Dermis microvascular lymphatic vessel endothelial cell (primary cell): Measurements from ENCODE around the gene BHLHE23. TPM values are rescaled to one million over a fixed set of nuclear protein-coding genes. Genes with fewer than 3 reads are reported as not detected.

ENCODE experiments used
- DNase-seq, 2 donors: peaks; one replicate each; pipeline versions ENCODE4 v3.0.0 to v3.0.0-alpha.2; 2010; ENCODE audit warnings: low read depth in 2 of 2
- total RNA-seq: library from RNA; depleted of rRNA; stranded (reverse); fragments of >200 nt; gene quantifications from 2 replicates; pipeline ENCODE4 v1.2.1, GENCODE V29; 2014

Gene BHLHE23
- total RNA-seq, 1 donor from 2014 or later: not detected

DNA sequence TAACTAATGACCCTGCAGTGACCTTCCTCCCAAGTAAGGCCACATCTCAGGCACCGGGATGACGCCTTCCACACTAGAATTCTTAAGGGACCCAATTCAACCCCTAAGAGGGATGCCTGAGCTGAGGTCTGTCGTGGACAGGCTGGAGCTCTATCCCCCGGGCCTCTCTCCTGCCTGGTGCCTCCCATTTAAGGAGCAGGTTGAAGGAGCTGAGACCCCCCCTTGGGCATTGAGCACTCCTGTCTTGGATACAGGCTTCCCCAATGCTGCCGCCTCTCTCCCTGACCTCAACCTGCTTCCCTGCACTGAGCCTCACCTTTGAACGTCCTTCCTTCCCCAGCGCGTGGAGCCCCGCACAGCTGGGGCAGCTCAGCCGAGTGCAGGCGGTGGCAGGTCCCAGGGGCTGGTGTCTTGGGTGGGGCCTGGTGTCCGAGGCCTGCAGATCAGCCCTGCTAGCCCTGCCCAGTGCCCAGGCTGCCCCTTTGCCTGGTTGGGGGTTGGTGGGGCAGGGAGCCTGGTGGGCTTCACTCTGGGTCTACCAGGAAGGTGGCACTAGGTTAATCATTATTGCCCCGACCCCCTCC, 19.9 kb upstream of the BHLHE23 start:
- no peak for DNase-seq

DNA sequence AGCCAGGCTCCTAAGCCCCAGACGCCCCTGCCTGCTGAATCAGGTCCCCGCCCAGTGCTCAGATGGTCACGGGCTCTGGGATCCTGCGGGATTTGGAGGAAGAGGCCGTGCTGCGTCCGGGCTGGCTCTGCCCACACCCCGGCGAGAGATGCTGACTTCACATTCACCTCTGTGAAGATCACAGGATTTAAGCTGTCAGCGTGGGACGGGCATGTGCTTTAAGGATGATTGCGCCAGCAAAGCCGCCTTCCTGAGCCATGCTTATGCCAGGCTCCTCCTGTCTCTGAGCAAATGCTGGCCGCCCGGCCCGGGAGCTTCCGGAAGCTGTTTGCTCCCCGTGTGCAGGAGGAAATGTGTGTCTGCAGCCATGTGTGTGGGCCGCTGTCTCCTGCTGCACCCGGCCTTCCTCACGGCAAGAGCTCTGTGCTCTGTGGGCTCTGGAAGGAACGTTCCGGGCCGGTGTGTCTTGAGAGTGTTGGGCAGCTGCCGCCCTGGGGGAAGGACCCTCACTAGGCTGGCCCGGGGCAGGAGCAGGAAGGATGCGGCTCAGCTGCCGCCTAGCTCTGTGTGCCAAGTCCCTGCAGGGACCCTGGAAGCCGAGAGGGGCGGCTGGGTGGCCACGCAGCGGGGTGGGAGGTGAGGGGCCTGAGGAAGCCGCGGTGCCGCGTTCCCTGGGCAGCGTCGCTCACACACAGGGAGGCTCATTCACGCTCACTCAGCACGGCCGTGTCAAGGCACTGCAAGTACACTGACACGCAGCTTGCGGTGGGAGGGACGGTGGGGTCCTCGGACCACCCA, 19.0 kb upstream of the BHLHE23 start:
- DNase-seq: peak in 1 of 2 donors; percentile 39

DNA sequence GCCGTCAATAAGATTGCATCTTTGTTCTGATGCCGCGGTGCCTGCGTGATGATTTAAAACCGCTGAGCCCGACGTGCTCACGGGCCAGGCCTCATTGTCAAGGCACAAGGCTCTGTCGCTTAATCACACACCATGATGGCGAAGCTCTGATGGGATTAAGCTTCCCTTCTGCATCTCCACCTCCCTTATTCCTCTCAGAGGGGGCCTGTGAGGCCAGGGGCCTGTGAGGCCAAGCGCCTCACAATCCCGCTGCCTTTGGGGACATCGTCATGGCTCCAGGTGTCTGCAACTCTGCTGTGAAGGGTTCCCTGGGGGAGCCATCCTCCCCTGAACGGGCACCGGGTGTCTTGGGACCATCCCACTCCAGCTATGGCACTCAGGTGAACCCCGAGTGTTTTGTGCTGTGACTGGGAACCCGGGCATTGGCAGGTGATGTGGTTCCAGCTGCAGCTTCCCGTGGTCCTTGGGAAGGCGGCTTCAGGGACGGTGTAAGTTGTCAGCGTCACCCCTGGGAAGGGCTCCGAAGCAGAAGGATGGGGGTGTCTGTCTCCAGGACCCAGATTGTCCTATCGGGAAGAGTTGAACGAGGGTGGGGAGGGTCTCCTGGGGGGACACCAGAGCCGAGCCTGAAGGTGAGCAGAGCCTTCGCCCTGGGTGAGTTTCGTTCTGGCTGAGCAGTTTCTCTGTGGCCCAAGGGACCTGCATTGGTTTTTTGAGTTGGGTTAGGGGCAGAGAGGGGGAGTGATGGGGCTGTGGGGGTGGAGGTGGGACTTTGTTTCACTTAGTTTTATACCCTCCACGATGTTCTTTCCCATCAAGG, 18.0 kb upstream of the BHLHE23 start:
- no peak for DNase-seq

DNA sequence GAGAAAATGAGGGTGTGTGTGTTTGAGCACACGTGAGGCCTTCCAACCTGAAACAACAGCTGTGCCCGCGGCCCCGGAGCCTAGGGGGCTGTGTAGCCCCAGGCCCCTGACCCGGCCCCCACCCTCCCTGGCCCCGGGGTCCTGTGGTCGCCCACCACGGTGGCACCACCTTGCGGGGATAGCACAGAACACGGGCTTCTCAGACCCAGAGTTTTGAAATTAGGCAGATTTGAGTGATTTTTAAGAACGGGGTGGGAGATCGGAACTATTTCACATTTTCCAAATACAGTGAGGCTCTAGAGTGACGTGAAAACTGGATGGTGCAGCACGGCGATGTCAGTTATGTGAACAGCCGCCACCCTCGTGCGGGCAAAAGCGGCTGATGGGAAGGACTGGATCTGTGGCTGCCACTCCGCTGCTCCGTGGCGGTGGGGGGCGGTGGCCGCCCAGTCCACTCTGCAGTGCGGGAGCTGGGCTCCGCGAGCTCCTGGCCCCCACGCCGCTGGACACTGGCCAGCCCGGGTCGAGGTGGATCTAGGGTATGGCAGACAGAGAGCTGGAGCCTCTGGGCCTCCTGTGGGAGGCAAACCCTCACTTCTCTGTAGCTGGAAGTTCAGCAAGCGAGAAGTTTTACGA, 17.3 kb upstream of the BHLHE23 start:
- no peak for DNase-seq

DNA sequence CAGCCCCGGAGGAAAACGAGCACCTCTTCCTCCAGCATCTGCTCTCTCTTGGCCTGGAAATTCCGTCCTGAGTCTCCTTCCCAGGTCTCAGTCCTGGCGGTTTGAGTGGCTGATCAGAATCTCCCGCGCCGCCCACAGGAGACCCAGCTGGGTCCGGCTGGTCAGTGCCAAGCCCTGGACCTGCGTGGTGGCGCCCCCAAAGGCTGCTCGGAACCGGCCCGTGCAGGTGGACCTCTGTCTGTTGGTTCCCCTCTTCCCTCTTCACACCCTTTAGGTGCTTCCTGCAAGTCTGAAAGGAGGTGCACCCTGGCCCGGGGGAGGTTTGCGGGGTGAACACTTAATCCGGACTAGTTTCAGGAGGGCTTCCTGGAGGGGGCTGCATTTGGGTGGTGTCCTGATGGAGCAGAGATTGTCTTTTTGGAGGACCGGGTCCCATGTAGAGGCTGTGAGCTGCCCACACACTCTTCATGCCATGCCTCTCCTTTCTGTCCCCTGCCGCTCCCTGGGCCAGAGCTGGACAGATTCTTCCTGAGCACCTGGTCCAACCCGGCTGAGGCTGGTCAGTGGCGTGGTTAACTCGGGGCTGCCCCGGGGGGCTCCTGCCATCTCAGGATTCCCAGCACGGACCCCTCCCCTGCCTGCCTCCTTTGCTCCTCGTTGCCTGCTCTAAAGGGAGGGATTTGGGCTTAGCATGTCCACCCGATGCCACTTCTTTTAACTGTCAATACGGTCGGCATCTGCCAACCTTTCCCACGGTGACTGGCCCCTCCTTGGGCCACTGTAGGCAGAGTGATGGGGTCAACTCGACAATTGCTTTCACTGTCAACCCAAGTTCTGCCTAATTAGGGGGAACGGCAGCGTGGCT, 16.5 kb upstream of the BHLHE23 start:
- DNase-seq: no peak

DNA sequence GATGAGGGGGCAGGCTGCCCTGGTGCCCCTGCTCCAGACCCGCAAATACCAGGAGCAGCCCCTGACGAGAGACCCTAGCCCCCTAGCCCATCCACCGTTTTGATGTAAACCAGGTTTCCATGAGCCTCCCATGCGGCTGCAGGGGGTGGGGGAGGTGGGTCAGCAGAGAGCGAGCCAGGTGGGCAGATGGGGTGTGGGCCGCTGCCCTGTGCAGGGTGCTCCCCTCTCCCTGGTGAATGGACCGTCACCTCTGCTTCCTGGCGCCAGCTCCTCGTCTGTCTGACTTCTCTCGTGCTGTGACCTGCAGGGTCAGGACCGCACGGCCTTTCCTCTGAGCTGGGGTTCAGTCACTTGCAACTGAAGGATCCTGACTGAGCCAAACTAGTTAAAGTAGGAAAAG, 15.7 kb upstream of the BHLHE23 start:
- DNase-seq: no peak

DNA sequence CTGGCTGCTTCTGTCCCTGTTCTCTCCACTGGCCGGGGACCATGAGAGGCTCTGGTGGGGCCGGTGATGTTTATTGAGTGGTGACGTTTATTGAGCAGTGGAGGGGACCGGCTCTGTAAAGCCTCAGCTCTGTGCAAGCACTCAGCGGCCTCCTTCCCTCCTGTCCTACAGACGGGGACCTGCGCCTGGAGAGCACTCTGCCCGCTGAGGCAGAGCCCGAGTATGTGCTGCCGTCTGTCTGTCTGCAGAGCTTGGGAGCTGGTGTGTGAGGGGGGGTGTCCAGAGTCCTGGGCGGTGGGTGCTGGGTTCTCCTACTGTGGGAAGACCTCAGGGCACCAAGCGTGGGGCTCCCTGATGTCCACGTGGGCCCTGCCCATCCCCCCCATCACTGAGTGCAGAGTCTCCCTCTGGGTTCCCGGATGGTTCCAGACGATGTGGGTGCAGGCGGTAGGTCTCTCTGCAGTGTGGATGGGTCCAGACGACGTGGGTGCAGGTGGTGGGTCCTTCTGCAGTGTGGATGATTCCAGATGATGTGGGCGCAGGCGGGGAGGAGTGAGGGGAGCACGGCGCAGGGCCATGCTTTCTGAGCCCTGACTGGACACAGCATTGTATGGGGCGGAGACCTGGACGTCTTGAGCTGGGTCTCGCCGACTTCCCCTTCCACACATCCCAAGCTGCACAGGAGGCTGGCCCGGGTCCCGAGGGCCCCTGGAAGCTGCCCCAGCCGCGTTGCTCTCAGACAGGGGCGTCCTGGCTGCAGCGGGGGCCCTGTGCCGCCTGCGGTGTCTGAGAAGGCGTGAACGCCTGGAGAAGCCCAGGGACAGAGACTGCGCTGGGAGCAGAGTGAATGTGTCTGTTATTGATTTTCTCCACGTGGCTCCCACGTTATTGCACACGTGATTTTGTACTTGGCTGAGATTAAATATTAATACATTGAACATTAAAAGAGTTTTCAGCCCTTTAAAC, 14.9 kb upstream of the BHLHE23 start:
- no peak for DNase-seq

DNA sequence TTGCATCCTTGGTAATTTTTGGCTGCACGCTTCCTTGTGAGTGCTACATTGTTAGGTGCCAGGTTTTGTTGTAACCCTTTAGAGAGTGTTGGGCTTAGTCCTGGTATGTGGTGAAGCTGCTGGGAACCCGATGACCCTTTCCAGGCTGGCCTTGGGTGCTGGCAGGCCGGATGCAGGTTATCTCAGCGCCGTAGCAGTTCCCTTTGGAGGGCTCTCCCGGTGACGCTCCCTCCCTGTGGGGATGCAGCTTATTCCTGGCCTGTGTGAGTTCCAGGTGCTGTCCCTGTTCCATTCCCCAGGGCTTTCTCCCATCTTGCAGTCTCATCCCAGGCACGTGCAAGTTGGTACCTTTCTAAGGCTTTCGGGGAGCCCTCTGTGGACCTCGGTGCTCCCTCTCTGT, 13.9 kb upstream of the BHLHE23 start:
- DNase-seq: no peak

DNA sequence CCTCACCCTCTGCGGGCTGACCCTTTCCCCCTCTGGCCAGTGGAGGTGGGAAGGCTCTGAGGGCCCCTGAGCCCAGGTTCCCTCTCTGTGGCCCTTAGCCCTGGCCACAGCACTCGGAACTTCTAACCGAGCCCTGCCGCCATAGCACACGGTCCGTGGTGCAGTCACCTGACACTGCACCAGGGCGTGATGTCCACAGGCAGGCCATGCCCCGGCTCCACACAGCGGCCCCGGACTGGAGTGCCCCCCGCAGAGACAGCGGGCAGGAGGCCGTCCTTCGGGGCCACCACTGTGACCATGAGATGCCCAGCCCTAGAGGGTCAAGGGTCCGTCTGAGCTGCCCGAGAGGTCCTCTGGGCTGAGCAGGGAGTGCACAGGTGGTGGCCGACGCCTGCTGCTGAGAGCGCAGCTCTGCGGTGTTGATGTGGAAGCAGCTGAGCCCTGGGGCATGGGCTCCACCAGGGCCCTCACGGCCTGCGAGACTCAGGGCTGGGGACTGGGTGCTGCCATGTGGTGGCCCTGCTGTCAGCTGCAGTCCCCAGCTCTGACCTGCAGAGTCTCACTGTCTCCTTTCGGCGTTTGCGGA, 11.2 kb upstream of the BHLHE23 start:
- no peak for DNase-seq

DNA sequence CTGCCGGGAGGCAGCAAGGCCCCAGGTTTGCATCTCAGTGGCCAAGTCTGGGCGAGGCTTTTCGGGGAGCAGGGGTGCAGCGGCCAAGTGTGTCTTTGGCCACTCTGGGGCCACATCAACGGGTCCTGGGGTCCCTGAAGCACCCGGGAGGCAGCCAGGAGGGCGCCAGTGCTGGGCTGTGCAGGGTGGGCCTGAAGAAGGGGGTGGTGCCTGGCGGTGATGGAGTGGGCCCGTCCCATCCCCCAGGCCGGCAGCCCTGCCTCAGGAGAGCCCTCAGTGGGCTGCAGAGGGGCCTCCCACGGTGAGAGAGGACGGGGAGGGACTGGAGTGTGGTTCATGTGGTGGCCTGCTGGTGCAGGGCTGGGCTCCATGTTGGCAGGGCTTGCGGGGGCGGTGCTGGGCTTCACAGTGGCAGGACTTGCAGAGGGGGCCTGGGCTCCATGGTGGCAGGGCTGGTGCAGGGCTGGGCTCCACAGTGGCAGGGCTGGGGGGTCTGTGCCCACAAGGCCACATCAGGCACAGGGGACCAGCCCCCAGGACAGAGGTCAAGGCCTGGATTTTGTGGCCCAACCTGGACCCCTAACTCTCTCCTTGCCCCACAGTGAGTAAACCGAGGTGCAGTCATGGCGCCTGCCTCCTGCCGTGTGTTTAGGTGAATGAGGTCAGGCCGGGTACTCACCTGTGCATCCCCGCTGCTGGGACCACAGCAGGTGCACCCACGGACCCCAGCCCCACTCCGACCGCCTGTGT, 10.5 kb upstream of the BHLHE23 start:
- DNase-seq: no peak

DNA sequence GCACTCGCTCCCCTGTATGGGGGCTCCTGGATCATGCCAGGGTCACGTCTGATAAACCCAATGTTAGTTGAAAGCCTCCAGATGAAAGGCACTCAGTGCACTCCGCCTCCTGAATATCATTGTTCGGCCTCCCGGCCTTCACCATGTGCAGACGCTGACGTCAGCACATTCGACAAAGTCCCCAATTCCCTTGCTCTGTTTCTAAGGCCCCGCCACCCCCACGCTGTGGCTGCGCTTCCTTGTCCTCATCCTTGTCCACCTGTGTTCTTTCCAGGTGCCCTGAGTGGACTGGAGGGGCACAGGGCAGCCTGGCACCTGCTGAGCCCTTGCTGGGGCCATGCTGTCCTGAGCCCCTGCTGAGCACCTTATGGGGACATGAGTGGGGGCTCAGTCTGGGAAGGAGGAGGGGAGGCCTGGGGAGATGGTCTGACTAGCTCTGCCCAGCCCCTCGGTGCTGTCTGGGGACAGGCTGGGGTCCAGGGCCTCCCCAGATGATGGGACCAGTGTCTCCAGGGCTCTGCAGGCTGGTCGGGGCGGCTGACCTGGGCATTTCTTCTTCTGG, 9.8 kb upstream of the BHLHE23 start:
- DNase-seq: no peak

DNA sequence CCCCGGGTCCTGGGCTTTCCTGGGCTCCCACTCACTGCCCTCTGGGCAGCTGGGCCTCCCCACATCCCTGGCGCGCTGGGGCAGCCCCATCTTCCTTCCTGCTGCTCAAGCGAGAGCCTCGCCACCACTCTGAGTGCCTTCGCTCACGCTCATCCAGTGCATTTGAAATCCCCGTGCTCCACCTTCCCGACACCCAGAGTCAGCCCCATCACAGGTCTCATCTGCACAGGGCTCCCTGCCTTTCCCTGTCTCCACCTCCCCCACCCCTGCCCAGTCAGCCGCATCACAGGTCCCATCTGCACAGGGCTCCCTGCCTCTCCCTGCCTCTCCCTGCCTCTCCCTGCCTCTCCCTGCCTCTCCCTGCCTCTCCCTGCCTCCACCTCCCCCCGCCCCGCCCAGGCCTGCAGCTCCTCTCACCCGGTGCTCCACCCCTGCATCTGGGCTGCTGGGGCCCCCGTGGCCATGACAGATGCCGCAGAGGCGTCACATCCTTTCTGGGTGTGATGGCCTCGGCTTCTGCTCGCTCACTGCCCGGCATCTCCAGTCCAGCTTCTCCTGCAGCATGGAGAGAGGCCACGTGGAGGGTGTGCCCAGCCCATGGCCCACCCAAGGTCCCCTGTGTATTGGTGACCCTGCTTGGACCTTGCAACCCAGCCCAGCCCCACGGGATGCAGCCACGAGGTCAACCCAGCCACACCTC, 9.0 kb upstream of the BHLHE23 start:
- no peak for DNase-seq

DNA sequence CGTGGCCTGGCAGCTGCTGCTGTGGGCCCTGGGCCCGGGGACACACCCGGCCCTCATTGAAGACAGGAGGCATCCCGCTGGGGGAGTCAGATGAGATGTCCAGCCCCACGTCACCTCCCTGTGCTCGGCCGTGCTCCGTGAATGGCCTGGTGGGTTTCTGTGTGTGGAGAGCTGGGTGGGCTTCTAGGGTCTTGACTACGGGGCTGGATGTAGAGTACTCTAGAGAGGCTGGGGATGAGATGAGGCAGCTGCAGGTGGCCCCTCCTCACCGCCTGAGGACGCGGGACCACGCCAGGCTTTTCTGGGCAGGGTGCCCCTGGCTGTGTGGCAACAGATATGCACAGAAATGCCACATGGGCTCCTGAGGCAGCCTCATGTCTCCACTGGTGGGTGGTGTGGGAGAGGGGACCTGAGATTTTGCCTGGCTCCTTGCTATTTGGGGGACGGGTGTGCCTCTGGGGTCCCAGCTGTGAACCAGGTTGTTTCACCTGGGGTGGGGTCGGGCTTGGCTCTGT, 8.4 kb upstream of the BHLHE23 start:
- no peak for DNase-seq

DNA sequence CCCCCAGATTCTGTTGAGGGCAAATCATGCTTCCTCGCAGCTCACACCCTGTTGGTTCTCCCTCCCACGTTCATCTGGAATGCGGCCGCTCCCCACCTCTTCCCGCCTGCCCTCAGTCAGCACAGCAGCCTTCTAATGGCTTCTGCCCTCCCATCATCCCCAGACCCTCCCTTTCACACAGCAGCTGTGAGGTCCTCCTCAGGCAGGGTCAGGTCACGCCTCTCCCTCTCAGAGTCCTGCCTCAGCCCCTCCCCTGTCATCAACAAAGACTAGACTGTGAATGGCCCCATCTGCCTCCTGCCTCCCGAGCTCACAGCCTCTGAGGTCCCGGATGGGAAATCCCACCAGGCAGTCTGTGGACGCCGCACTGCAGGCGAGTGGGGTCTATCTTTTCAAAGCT, 7.9 kb upstream of the BHLHE23 start:
- no peak for DNase-seq

DNA sequence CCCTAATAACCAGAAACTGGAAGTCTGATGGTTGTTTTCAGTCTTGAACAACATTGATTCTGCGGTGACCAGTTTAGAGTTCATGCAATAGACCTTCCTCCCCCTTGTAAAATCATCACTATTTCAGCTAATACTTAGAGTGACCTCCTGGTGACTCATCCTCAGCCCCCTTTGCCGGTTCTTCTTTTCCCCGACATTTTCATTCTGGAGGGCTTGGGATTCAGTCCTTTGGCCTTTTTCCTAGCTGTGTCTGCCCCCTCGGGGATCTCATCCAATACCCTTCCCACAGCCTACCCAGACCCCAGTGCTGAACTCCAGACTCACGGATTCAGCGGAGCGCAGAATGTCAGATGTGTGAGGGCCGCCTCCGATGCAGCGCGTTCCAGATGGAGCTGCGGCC, 7.5 kb upstream of the BHLHE23 start:
- no peak for DNase-seq

DNA sequence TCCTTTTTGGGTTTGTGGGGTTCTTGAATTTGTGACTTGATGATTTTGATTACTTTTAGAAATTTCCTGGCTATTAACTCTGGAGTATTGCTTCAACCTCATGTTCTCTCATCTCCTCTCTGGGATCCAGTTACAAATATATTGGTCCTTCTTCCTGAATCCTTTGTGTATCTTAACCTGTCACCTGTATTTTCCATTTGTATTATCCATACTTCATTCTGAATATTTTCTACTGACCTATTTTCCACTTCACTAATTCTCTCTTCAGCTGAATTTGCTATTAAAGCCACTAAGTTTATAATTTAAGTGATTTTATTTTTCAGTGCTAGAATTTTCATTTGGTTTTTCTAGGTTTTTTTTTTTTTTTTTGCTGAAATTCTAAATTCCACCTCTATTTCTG, 6.4 kb upstream of the BHLHE23 start:
- DNase-seq: no peak

DNA sequence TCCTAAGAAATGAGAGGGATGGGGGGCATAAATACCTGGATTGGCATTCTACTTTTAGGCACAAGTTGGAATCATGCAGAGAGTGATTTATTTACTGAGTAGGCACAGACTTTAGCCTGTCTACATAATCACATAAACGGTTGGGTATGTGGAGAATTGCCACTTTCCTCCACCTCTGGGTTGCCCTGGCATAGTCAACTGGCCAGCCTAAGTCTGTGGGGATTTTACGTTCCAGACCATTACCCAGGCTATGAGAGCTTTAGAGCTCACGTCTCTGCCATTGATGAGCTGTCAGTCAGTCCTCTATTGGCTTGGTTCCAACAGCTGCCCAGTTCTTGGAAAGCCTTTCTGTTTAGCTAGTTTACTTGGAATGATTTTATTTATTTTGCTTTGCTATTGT, 5.0 kb upstream of the BHLHE23 start:
- DNase-seq: no peak
